Body of pancreas (tissue), 4 donors: Measurements from ENCODE around the gene FAM120AOS.
A peak's percentile ranks its signal among the peaks of the same experiment; 100 is the strongest.

Source experiments
- CTCF ChIP-seq, 7 experiments: fragments of 450-650 bp in 4 of 7; fragments of 200-600 bp in 3 of 7; sonication (generic) in 3 of 7; IDR thresholded peaks; one replicate each; pipeline ENCODE4 v1.5.1; 2016 to 2019; ENCODE audit warnings: antibody characterized with exemption in 7 of 7
- POLR2A ChIP-seq, 3 donors: fragments of 450-650 bp; IDR thresholded peaks; one replicate each; pipeline ENCODE4 v1.6.1; 2016; ENCODE audit warnings: antibody characterized with exemption in 3 of 3, mild to moderate bottlenecking in 2 of 3

GRCh38 chr9:93451849-93452709 lies 1.3 kb downstream of the FAM120AOS start:
- peak in 4 of 7 experiments; percentile 37 to 51 (median 43) for TF ChIP-seq CTCF (IDR thresholded peaks at IDR 0.05)
- TF ChIP-seq POLR2A (IDR thresholded peaks at IDR 0.05) = peak; percentile 28 to 59 (median 45)
